HG02571 (cell line): ENCODE results near the gene FAM234B.
"Not testable (repeated sequence)": the region's sequence is repeated elsewhere in the genome, so short reads cannot be mapped to it uniquely, and the experiment has no call there.

ENCODE experiments used
- ATAC-seq: cut with Tn5 transposase; IDR thresholded peaks from one replicate; pipeline ENCODE4 v1.9.1; 2021; ENCODE audit warnings: mild to moderate bottlenecking, moderate library complexity; ENCODE audit not compliant: unreplicated experiment

The FAM234B gene

DNA sequence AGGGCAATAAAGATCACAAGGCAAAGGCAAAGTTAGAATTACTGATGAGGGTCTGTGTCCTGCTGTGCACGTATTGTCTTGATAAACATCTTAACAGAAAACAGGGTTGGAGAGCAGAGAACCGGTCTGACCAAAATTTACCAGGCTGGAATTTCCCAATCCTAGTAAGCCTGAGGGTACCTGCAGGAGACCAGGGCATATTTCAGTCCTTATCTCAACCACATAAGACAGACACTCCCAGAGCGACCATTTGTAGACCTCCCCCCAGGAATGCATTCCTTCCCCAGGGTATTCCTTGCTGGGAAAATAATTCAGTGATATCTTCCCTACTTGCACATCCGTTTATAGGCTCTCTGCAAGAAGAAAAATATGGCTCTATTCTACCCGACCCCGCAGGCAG is 9.4 kb downstream of the FAM234B start:
- not testable (repeated sequence) for ATAC-seq

DNA sequence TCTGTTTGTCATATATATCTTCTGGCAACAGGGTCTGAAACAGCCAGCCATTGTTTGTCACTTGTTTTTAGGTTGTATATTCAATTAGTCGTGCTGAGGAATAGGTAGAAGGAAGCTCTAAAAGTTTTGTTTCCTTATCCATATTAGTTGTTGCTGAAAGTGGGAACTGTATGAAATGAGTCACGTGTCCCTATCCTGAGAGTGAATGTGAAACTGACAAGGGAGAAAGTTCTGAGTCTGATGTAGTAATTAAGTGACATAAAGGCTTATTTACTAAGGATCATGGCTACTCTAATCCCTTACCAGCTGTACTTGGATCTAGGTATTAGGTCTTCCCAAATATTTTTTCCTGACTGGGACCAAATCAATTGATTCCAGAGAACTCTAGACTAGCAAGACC is 16.4 kb downstream of the FAM234B start:
- ATAC-seq = no peak

DNA sequence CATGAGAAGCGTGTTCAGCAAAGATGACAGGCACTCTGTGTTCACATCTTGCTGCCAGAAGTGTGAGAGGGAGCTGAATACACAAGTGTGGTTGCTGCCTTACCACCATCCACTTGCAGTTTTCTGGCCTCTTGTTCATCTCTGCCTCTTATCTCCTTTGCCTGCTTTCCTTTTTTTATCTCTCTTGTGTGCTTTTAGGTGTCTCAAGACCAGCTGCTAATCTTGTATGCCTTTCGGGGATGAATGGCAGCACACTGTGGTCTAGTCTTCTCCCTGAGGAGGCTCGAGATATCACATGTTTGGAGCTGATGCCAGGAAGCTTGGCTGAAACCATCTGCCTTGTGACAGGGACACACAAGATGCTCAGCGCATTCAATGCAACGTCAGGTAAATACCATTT is 17.2 kb downstream of the FAM234B start:
- no peak for ATAC-seq

DNA sequence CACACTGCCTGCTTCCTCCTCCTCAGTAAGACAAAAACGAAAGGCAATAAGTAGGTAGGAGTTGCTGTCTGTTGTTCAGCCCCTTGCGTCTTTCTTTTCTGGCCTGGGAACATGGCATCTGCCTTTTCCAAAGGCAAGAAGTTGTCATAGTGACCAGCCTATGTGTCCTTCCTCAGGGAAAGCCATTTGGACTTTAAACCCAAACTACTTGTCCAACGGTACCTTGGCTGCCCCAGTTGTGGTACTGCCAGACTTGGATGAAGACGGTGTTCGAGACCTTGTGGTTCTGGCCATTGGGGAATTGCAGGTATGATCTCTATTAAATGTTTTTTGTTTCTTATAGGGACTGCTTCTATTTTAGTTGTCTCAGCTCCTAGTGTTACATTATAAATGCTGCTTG is 18.5 kb downstream of the FAM234B start:
- ATAC-seq = no peak

DNA sequence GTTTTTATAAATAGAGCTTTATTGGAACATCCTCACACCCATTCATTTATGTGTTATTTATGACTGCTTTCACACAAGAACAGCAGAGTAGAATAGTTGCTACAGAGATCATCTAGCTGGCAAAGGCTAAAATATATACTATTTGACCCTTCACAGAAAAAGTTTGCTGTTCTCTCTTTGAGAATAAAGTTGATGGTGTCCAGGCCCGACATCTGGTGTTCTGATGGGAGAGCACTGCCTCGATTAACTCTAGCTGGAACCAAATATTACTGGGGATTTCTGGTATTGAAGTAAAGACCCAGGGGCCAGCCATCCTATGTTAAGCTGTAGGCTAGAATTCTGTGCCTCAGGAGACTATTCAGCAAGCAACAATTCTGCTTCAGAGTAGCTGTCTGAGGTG is 21.8 kb downstream of the FAM234B start:
- ATAC-seq = no peak

DNA sequence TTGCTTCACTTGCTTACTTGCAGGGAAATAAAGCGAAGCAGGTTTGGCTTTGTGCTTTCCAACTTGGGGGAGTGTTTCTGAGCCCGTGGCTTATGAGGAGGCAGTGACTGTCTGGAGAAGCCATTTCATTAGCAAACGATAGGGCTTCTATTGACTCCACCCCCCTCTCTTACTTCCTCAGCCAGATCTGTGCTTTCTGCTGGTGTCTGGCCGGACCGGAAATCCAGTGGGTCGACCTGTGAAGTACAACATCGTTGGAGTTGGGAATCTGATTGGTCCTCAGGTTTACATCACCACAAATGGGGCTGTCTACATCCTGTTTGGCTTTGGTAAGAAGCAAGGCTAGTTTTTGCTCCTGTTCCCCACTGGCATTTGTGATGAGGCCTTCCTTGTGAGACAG is 22.3 kb downstream of the FAM234B start:
- ATAC-seq = no peak

DNA sequence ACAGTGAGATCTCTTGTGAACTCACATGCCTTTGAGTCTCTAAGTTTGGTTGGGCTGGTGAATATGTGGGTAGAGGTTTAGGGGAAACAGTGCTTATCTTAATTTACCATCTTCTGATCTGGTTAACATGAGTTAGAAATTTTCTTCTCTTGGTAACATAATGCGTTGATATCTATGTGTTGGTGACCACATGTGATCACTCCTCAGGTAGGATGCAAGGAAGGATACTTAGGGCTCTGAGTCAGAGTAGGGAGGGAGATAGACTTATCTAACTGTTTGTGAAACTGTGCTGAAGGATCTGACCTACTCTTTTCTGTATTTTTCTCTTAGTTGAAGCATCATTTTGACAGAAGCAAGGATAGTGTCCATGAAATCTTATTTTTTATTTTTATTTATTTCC is 23.1 kb downstream of the FAM234B start:
- ATAC-seq = no peak

DNA sequence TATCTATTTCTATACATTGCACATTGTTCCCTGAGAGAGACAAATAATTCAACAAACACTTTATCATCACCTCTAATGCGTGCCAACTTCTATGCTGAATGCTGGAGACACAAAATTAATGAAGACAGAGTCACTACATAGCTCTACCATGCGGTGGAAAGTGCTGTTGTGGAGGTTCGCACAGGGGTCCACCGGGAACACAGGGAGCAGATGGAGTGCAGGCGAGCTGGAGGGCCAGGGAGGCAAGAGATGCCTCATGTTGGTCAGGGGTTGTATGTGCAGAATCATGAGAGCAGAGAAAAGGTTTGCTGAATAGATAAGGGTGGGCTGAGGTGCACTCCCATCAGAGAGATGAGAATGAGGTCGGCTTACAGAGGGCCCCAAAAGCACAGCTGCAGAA is 25.2 kb downstream of the FAM234B start:
- ATAC-seq = no peak

DNA sequence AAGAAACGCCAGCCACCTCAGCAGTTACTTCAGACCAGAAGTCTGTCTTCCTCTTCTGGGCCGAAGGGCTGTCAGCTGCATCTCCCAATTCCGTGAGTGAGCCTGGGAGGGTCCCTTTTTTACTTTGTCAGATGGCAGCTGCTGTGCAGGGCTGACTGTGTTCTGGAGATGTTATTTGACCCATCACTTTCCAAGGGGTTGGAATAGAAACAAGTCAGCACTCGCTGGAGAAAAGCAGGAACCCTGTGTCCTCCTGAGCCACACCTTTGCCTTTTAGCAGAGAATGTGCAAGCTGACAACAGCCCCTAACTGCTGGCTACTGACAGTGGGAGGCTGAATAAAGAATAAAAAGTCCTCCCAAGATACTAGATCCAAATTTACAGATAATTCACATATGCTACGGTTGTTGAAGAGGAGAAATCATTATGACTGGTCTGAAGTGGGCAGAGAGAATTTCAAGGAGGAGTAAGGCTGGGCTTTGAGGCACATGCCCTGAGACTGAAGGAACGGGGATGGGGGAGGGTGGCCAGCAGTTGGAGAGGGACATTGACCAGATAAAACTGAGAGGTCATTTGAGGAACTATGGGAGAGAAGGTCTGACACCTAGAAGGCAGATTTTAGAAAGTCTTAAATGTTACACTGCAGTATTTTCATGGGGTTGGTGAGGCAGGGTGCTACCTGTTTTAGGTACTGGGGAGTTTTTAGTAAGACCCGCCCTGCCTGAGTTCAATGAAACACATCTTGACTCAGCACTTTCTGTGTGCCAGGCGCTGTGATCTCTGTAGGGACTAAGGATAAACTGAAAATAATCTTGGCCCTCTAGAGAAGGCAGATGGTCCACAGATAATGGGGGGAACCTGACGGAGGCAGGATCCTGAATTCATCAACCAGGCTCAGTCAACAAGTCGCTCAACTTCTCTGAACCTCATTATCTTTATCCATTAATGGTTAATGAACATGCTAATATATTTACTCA is 27.4 kb downstream of the FAM234B start:
- no peak for ATAC-seq

DNA sequence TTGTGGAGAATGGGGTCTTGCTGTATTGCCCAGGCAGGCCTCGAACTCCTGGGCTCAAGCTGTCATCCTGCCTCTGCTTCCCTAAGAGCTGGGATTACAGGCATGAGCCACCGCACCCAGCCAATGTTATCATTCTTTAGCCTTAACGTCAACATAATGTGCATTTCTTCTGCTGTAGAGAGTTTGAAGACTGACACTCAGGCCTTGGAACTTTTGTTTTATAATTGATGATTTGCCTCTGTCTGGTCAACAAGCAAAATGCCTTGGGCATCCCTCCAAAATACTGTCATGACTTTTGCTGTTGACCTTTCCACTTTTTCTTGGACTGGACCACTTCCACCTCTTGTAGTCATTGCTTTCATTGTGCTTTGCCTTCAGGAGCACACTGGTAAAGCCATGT is 29.0 kb downstream of the FAM234B start:
- ATAC-seq = no peak

DNA sequence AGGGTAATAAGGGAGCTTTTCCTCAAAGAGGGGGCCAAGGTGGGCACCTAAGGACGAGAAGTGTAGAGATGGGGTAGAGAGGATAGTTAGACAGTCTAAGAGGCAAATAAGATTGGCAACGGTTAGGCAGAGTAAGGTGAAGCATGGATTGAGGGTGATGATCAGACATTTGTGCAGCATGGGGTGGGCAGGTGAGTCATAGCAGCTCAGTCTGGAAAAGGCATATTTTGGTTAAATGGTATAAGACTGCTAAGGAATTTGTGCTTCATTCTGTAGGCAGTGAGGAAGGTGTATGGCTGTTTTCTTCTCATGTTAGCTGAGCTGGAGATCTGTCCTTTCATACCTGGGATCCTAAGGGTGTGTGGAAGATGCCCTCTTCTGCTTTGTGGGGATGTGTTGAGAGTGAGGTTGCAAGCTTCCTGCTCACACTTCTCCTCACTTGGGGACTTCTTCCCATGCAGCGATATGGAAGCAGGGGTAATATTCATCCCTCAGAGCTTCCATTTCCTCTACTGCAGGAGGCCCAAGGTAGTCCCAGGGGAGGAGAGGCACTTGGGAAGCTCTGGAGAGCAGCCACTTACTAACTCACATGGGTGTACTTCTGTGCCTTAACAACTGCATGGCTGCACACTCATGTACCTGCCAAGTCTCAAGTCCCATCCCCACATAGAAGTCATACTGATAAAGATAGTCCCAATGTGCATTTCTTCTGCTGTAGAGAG is 30.4 kb downstream of the FAM234B start:
- no peak for ATAC-seq

DNA sequence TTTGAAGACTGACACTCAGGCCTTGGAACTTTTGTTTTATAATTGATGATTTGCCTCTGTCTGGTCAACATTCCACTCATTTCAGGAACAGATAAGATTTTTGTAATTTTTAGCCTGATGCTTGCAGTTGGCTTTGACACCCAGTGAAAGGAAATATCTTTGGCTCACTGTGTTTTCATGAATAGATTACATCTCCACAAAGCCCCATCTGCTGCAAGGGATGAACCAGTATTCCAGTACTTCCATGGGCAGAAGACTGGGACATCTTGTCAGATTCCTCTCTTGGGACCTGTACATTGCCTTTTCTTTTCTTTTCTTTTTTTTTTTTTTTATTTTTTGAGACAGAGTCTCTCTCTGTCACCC is 30.9 kb downstream of the FAM234B start:
- ATAC-seq = no peak

DNA sequence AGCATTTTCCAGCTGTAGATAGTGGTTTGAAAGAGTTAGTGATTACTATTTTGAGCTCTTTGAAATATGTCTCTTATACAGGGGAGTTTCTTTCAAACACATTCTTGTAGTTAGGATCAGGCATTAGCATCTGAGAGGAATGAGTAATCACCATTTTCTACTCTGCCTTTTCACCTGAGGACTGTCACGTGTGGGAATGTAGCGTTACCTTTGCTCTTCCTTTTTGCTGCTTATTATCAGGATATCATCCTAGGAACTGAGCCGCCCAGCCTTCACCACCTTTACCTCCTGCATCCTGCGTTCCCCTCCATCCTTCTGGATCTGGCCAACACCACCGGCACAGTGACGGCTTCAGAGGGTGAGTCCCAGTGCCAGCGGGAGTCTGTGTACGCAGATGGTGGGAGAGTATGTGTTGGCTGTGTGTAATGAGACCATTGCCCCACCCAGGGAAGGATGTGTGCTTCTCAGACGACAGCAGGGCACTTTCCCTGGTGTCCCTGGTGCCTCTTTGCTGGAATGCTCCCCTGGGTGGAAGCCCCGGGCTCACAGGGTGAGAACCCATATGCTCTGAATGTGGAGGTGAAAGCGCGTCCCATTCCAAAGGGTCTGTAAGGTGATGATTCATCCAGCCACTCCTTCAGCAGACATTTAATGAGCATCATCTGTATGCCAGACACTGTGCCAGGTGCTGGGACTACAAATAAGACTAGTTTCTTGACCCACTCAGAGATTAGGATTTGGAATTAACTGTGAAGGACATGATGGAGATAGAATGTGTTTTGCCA is 31.8 kb downstream of the FAM234B start:
- no peak for ATAC-seq

DNA sequence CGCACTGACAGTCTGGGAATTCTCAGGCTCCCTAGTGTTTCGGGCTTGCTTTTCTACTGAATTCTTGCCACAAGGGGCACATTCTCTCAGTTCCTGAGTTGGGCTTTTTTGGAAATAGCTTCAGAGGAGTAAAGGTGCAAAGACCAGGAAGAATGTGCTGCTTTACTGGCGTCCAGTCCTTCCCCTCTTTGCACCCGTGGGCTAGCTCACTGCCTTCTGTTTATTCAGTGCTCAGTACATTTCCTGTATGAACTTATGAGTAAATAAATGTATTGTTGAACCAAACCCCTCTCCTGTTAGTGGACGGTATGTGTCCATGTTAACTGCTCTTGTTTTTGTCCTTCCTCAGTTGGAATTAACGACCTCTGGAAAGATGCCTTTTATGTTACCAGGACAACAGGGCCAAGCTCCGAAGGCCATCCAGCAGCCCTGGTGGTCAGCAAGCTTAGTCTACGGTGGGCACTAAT is 35.3 kb downstream of the FAM234B start:
- no peak for ATAC-seq

DNA sequence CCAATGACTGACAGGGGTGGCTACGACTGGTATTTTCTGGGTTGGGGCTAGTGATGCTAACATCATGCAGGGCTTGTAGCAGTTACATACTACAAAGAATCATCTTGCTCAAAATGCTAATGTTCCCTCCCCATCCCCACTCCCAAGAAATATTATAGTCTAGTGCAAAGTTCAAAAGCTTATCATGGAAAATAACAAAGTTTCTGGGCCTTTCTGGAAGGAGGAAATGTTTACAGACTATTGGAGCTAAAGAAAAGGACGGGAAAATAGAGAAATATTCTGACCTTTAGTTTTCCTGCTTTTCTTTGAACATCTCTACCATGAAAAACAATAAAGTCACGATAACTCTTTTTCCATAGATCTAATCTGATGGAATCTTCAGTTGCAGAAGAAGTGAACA is 36.1 kb downstream of the FAM234B start:
- no peak for ATAC-seq

DNA sequence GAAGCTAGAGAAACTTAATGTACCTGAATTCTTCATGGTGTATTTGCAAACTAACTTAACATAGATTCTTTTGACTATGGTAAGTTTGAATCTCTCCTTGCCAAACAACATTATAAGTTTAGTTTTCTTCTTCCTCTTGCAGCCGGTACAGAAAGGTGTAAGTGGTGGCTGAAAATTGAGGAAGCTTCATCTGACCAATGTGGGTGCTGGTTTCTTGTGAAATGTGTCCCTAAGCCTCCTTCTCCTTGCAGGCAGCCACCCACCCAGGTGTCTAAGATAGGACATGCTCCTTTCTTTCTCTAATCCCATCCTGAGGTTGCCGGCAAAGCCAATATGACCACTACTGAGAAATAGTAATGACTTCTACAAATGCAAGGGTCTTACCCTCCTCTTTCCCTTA is 38.7 kb downstream of the FAM234B start:
- ATAC-seq = no peak

DNA sequence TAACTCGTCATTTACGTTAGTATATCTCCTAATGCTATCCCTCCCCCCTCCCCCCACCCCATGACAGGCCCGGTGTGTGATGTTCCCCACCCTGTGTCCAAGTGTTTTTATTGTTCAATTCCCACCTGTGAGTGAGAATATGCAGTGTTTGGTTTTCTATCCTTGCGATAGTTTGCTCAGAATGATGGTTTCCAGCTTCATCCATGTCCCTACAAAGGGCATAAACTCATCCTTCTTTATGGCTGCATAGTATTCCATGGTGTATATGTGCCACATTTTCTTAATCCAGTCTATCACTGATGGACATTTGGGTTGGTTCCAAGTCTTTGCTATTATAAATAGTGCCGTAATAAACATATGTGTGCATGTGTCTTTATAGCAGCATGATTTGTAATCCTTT is 39.5 kb downstream of the FAM234B start:
- ATAC-seq = not testable (repeated sequence)

DNA sequence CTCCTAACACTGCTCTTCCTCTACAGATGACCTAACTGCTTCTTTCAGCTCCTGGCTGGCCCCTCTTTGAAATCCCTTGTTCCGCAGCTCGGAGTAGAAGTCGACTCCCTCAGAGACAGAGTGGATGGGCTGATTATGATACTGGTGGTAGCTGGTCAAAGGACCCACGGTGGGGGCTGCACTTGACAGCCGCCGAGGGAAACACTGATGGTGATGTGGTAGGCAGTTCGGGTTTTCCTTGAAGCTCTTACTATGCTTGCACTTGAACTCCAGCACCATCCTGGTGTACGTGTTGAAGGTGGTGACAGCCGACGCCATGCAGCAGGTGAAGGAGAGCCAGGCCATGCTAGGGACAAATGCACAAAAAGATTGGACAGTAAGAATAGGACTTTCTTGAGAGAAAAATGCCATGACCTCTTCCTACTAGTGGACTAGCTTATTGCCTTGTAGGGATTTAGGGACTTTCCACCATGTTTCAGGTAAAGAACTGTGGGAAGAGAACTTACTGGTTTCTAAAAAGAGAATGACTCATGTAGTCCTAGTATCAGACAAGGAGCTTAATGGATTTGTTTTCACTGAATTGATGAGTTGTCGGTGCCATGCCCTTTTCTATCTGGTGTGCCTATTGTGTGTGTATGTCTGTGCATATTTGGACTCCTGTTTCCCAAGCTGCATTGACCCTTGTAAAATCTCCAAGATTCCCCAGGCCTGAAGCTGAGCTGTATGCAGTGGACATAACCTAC is 40.9 kb downstream of the FAM234B start:
- ATAC-seq = no peak

DNA sequence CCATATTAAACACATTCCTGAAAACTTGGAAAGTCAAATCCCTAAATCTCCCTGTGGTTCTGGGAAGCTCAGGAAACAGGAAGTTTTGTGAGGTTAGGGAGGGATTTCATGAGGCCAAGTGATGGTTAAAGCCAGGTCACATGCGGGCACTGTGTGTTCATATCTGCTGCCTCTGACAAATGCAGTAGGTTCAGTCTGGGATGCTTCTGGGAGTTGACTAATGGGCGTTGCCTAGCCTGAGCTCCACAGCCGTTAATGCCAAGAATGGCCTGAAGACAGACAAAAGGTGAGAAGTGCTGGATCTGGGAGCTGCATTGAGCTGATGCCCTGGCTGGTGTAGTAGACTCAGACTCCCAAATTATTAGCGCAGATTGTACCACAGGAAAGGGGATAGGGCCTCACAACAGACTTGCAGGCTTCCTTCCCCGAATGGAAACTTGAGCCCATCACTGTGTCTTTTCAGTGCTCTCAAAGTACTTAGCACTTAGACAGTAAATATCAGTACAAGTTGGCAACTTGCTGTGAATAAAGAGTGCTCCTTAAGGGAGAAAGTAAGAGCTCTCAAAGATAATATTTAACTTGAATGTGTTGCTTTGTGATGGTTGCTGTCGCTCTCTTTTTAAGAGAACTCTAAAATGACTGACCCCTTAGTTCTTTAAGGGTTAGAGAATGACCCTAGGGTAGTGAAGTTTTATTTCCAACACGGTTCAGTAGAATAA is 41.9 kb downstream of the FAM234B start:
- ATAC-seq = no peak

DNA sequence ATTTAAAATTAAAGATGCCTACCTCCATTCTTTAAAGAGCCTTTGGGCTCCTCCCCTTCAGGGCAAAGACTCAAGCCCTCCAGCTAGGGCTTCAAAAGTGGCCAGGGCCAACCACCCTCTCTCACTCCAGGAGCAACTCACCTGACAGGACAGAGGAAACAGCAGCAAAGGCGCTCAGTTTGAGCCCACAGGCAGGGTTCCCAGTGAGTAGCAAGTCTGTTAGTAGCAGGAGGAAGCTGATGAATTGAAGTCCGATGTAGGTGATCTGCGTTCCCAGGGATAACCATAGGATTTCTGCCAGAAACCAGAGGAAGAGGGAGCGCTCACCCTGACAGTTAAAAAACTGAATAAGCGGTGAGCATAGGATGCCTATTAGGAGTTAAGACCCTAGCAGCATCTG is 43.6 kb downstream of the FAM234B start:
- ATAC-seq = no peak
